ENCODE results near the gene PEA15.

PEA15 gene

DNA sequence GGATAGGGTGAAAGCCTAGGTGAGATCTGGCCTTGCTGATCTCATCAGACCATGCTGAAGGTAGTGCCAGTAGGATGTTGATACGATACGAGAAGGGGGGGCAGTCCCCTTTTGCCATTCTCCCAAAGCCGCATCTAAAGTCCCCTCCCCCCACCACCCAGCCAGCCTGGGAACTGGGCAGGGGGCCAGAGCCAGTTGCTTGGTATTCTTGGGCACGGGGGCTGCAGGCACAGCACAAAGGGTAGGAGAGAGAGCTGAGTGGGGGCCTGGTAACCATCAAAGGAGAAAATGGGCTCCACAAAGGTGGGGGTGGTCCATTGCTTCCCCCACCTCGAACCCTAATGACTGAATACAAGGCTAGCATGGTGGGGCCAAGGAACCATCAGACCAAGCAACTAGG, 5.4 kb downstream of the PEA15 start:
- no peak for TF ChIP-seq ZNF626 (tag by site-specific recombination; IDR thresholded peaks at IDR 0.05)
- TF ChIP-seq, protein P1, sequence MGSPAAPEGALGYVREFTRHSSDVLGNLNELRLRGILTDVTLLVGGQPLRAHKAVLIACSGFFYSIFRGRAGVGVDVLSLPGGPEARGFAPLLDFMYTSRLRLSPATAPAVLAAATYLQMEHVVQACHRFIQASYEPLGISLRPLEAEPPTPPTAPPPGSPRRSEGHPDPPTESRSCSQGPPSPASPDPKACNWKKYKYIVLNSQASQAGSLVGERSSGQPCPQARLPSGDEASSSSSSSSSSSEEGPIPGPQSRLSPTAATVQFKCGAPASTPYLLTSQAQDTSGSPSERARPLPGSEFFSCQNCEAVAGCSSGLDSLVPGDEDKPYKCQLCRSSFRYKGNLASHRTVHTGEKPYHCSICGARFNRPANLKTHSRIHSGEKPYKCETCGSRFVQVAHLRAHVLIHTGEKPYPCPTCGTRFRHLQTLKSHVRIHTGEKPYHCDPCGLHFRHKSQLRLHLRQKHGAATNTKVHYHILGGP (tag by site-specific recombination; IDR thresholded peaks at IDR 0.05): no peak
- TF ChIP-seq ZNF354C (tag by site-specific recombination; IDR thresholded peaks at IDR 0.05; ENCODE audit: borderline replicate concordance, low read depth): no peak
- TF ChIP-seq SP7 (tag by site-specific recombination; IDR thresholded peaks at IDR 0.05): no peak
- TF ChIP-seq ZNF324 (tag by site-specific recombination; IDR thresholded peaks at IDR 0.05): no peak
- no peak for TF ChIP-seq ZNF664 (tag by site-specific recombination; IDR thresholded peaks at IDR 0.05)
- TF ChIP-seq ZNF645 (tag by site-specific recombination; IDR thresholded peaks at IDR 0.05): no peak
- no peak for TF ChIP-seq SCRT2 (tag by site-specific recombination; IDR thresholded peaks at IDR 0.05)
- no peak for TF ChIP-seq ZNF623 (tag by site-specific recombination; IDR thresholded peaks at IDR 0.05)
- TF ChIP-seq ZNF701 (tag by site-specific recombination; IDR thresholded peaks at IDR 0.05): no peak
- no peak for TF ChIP-seq EGR2 (tag by site-specific recombination; IDR thresholded peaks at IDR 0.05; ENCODE audit: low read depth)
- no peak for TF ChIP-seq ZNF132 (tag by site-specific recombination; IDR thresholded peaks at IDR 0.05; ENCODE audit: borderline replicate concordance)
- TF ChIP-seq HOXD13 (CRISPR knock-in tag; IDR thresholded peaks at IDR 0.05; ENCODE audit: borderline replicate concordance): no peak
- no peak for TF ChIP-seq ZNF146 (tag by site-specific recombination; IDR thresholded peaks at IDR 0.05)
- TF ChIP-seq ZIC2 (tag by site-specific recombination; IDR thresholded peaks at IDR 0.05): no peak
- Histone ChIP-seq H3K4me3 (ENCODE audit: low read depth, low read length) (no peak overlapping the region), H3K36me3 (ENCODE audit: control insufficient read depth in 2 of 2, insufficient read depth in 1 of 2, low read length in 2 of 2) (peaks cover 3 to 91% of the 10 kb centered on the region in 2 experiments), H3K4me1 (ENCODE audit: control insufficient read depth, insufficient read depth, low read length) (0 out of 2 replicates have a peak, but pooled peaks cover 2% of the 10 kb centered on the region), H3K9me3 (ENCODE audit: control insufficient read depth, insufficient read depth, low read depth, low read length) (no peaks in the 10 kb centered on the region), H3K27ac (ENCODE audit: extremely low read depth, low read depth, low read length) (no peak overlapping the region)
- POLR2A ChIA-PET: interaction anchor here (1.3 kb wide), 1 partner anchor 9 kb away, joined by 3 read pairs; no protein-coding TSS in a partner anchor
- CTCF ChIA-PET: interaction anchor here (0.6 to 1.3 kb wide), 5 partner anchors 9 to 744 kb away, joined by 3 to 7 read pairs (median 4); partner anchors contain the start of gene ITLN2

DNA sequence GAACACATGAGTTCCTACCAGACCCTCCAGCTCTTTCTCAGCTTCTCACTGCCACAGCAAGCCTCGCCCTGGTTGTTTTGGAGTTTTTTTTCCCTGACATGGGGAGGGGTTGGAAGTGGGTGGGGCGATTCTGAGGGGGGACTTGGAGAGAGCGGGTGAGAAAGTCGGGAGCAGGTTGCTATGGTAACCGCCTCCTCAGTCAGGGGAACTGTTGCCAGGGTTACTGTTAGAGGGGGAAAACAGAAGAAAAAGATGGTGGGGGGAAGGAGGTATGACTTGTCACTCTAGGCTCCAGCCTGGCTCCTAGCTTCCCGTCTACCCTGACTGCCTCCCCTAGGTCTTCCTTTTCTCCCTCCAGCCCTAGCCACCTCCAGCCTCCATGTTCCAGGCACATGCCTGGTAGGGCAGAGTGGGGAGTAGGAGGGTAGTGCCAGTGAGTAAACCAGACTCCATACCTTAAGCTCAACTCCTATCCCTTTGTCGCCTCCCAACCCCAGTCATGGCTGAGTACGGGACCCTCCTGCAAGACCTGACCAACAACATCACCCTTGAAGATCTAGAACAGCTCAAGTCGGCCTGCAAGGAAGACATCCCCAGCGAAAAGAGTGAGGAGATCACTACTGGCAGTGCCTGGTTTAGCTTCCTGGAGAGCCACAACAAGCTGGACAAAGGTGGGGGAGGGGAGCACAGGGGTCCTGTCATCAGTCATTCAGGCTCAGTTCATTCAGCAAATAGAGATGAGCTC, 6.0 kb downstream of the PEA15 start:
- Histone ChIP-seq H3K4me3 (ENCODE audit: low read depth, low read length) (no peak overlapping the region), H3K4me1 (ENCODE audit: control insufficient read depth, insufficient read depth, low read length) (0 out of 2 replicates have a peak, but pooled peaks cover 2% of the 10 kb centered on the region), H3K36me3 (ENCODE audit: control insufficient read depth in 2 of 2, insufficient read depth in 1 of 2, low read length in 2 of 2) (peaks cover 6 to 98% of the 10 kb centered on the region in 2 experiments), H3K27ac (ENCODE audit: extremely low read depth, low read depth, low read length) (no peak overlapping the region), H3K9me3 (ENCODE audit: control insufficient read depth, insufficient read depth, low read depth, low read length) (no peaks in the 10 kb centered on the region)
- POLR2A ChIA-PET: interaction anchor here (1.3 kb wide), 1 partner anchor 8 kb away, joined by 3 read pairs; no protein-coding TSS in a partner anchor
- CTCF ChIA-PET: interaction anchor here (0.6 to 1.3 kb wide), 8 partner anchors 8 to 165 kb away, joined by 3 to 5 read pairs (median 4); no protein-coding TSS in a partner anchor
- TF ChIP-seq PATZ1 (tag by site-specific recombination; IDR thresholded peaks at IDR 0.05): no peak
- TF ChIP-seq ZNF785 (tag by site-specific recombination; IDR thresholded peaks at IDR 0.05): no peak
- TF ChIP-seq, protein P2, sequence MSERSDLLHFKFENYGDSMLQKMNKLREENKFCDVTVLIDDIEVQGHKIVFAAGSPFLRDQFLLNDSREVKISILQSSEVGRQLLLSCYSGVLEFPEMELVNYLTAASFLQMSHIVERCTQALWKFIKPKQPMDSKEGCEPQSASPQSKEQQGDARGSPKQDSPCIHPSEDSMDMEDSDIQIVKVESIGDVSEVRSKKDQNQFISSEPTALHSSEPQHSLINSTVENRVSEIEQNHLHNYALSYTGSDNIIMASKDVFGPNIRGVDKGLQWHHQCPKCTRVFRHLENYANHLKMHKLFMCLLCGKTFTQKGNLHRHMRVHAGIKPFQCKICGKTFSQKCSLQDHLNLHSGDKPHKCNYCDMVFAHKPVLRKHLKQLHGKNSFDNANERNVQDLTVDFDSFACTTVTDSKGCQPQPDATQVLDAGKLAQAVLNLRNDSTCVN (tag by site-specific recombination; optimal IDR thresholded peaks at IDR 0.05): peak; percentile 6
- TF ChIP-seq, protein P3, sequence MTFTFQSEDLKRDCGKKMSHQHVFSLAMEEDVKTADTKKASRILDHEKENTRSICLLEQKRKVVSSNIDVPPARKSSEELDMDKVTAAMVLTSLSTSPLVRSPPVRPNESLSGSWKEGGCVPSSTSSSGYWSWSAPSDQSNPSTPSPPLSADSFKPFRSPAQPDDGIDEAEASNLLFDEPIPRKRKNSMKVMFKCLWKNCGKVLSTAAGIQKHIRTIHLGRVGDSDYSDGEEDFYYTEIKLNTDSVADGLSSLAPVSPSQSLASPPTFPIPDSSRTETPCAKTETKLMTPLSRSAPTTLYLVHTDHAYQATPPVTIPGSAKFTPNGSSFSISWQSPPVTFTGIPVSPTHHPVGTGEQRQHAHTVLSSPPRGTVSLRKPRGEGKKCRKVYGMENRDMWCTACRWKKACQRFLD (tag by site-specific recombination; IDR thresholded peaks at IDR 0.05): no peak
- TF ChIP-seq ZNF398 (tag by site-specific recombination; IDR thresholded peaks at IDR 0.05): peak; percentile 46
- TF ChIP-seq ZFP41 (tag by site-specific recombination; IDR thresholded peaks at IDR 0.05; ENCODE audit: borderline replicate concordance): no peak
- TF ChIP-seq ZBTB1 (tag by site-specific recombination; IDR thresholded peaks at IDR 0.05): no peak
- no peak for TF ChIP-seq ZNF548 (tag by site-specific recombination; IDR thresholded peaks at IDR 0.05)
